Brain microvascular endothelial cell (primary cell): Measurements from ENCODE around the gene EDN3.

Experiments used
- DNase-seq: peaks from one replicate; pipeline ENCODE4 v3.0.0-alpha.2; 2020
- H3K27ac ChIP-seq: fragments of 250-450 bp; sonication (Bioruptor Pico); 2 replicates; pipeline ENCODE4 v1.5.1; 2020; ENCODE audit warnings: mild to moderate bottlenecking, moderate library complexity
- H3K27me3 ChIP-seq: fragments of 250-450 bp; sonication (Bioruptor Pico); replicated peaks from 2 replicates; pipeline ENCODE4 v1.5.1; 2020; ENCODE audit warnings: mild to moderate bottlenecking
- H3K36me3 ChIP-seq: fragments of 250-450 bp; sonication (Bioruptor Pico); replicated peaks from 2 replicates; pipeline ENCODE4 v1.5.1; 2020; ENCODE audit warnings: mild to moderate bottlenecking
- H3K4me3 ChIP-seq: 2 replicates; pipeline ENCODE4 v1.5.1; 2011; ENCODE audit warnings: low read depth, mild to moderate bottlenecking, control low read depth, low read length, moderate library complexity
- CTCF ChIP-seq: IDR thresholded peaks from 2 replicates; pipeline ENCODE4 v1.5.1; 2011; ENCODE audit warnings: low read depth, mild to moderate bottlenecking, moderate library complexity, low read length, control low read depth, inconsistent platforms; ENCODE audit errors: missing control alignments
- in situ Hi-C: cut with HindIII; loops from 2 replicates; pipeline ENCODE4 v1.10.0; 2017; ENCODE audit warnings: low sequenced_read_pairs, low pct_ligation_motif_present

The EDN3 gene

GRCh38 chr20:59309218-59309617, 8.8 kb downstream of the EDN3 start:
- no peak for TF ChIP-seq CTCF
- no peak overlapping the region for H3K4me3 ChIP-seq
- H3K36me3 ChIP-seq: no peaks in the 10 kb centered on the region
- DNase-seq: no peak
- no peak overlapping the region for H3K27ac ChIP-seq
- in situ Hi-C loops: no loop called here
- H3K27me3 ChIP-seq: no peaks in the 10 kb centered on the region

GRCh38 chr20:59314997-59315396, 14.6 kb downstream of the EDN3 start:
- no peak overlapping the region for H3K4me3 ChIP-seq
- in situ Hi-C loops: no loop called here
- no peak for TF ChIP-seq CTCF
- H3K36me3 ChIP-seq: no peaks in the 10 kb centered on the region
- H3K27ac ChIP-seq: no peak overlapping the region
- H3K27me3 ChIP-seq: no peaks in the 10 kb centered on the region
- no peak for DNase-seq

- Histone ChIP-seq H3K27me3 (no peaks in the 10 kb centered on the region), H3K4me3 (no peak overlapping the region), H3K36me3 (no peaks in the 10 kb centered on the region), H3K27ac (no peak overlapping the region)
- in situ Hi-C loops: no loop called here
- no peak for TF ChIP-seq CTCF
- DNase-seq: no peak
Measured at GRCh38 chr20:59316911-59317731, 16.7 kb downstream of the EDN3 start.

- no peak for DNase-seq
- in situ Hi-C loops: no loop called here
- Histone ChIP-seq H3K27me3 (no peaks in the 10 kb centered on the region), H3K36me3 (no peaks in the 10 kb centered on the region), H3K27ac (no peak overlapping the region), H3K4me3 (no peak overlapping the region)
- no peak for TF ChIP-seq CTCF
Measured at GRCh38 chr20:59318201-59318790, 17.9 kb downstream of the EDN3 start.

- no peak for TF ChIP-seq CTCF
- no peak for DNase-seq
- Histone ChIP-seq H3K36me3 (no peaks in the 10 kb centered on the region), H3K27me3 (no peaks in the 10 kb centered on the region), H3K27ac (no peak overlapping the region), H3K4me3 (no peak overlapping the region)
- in situ Hi-C loops: no loop called here
Measured at GRCh38 chr20:59318803-59319202, 18.4 kb downstream of the EDN3 start.
